ENCODE measurements around the gene TMEM238L.

GRCh38 chr17:10748531-10749181 is 55.2 kb downstream of the TMEM238L start:
- TF ChIP-seq, protein P1, sequence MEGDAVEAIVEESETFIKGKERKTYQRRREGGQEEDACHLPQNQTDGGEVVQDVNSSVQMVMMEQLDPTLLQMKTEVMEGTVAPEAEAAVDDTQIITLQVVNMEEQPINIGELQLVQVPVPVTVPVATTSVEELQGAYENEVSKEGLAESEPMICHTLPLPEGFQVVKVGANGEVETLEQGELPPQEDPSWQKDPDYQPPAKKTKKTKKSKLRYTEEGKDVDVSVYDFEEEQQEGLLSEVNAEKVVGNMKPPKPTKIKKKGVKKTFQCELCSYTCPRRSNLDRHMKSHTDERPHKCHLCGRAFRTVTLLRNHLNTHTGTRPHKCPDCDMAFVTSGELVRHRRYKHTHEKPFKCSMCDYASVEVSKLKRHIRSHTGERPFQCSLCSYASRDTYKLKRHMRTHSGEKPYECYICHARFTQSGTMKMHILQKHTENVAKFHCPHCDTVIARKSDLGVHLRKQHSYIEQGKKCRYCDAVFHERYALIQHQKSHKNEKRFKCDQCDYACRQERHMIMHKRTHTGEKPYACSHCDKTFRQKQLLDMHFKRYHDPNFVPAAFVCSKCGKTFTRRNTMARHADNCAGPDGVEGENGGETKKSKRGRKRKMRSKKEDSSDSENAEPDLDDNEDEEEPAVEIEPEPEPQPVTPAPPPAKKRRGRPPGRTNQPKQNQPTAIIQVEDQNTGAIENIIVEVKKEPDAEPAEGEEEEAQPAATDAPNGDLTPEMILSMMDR (IDR thresholded peaks at IDR 0.05 in 4 of 5, conservative IDR thresholded peaks at IDR 0.05 in 1 of 5) = no peak
- TF ChIP-seq POLR2A (IDR thresholded peaks at IDR 0.05) = no peak

Measured in gastrocnemius medialis (tissue), 4 donors.